Measurements from ENCODE around the gene DOCK9.
A peak's percentile ranks its signal among the peaks of the same experiment; 100 is the strongest.

DOCK9 gene

DNA sequence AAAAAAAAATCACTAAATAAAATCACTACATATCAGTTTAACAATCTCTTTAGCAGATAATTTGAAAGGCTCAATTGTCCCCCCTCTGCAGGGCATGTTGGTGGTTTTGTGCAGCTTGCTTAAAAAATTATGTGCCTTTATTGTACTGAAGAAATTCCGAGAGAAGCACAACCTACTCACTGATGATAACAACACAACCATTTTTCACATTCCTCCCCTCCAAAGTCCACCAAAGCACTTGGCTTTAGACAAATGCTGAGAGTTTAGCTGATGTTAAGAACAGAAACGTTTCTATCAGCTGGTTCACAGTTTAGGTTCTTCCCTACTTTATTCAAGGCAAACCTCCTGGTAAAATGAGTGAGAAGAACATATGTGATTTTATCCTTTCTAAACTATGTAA lies 923 bp downstream of the DOCK9 start:
- no peak for DNase-seq (ENCODE audit: low spot score)

DNA sequence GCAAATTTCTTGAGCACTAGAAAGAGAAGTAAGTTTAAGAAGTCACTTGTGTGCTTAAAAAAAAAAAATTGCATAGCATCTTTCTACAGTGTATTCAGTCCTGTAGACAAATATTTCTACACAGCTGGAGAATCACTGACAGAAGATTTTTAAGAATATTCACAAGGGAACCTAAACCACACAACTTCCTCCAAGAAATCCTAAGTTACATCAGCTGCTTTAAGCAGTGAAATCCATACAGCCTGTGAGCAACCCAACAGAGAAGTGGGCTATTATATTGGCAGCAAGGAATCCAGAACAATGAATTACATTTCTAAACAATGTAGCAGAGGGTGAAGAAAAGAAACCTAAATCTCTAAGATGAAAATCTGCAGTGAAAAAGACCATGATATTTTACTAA lies 1.5 kb downstream of the DOCK9 start:
- DNase-seq (ENCODE audit: low spot score): no peak

DNA sequence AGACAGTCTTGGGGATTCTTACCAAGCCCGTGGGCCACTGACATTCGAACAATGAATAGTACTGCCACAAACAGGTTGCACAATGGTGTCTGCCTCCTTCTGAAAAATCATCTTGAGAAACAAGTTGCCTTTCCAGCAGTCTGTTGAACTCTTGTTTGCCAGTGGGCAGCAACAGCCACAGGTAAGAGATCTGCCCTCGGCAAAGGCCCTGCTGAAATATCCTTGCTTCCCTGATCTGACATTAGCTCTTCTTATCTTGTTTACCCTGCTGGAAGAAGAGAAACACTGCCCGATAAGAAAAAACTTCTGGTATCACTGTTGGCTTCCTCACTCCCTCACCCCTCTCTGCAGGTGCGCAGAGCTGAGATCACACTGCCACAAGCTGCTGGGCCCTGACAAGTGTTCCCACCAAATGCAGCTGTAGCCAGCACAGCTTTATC lies 2.0 kb downstream of the DOCK9 start:
- no peak for DNase-seq (ENCODE audit: low spot score)

DNA sequence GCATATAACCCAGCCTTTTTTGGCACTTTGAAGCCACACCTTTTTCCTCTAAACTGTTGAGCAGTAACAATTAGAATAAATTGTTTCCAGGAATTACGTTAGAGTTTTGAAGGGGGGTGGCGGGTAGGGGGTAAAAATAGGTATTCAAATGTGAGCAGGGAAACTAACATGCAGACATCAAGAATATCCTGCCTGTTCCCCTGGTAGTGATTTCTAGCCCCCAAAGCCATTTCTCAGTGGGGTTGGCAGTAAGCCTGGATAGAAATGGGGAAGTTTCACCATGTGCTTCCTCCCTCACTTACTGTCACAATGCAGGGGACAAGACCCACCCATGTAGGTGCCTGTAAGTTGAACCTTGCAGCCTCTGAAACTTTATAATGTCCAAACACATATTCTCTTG lies 3.8 kb downstream of the DOCK9 start:
- DNase-seq (ENCODE audit: low spot score): no peak

DNA sequence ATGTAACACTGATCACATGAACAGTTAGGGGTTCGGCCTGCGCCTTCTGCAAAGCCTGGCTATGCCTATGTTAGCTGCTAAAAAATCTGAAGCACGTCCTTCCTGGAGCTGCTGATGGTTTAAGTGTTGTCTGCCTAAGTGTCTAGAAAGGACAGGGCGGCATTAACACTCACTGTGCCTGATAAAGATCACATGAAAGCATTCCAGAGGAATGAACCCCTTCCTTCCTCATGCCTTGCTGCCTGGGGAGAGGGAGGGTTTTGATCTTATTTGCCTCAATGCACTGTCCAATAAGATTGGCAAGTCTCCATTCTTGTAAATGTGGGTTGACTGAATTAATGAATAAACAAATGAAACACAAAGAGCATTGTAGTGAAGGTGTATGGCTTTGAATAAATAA lies 5.2 kb downstream of the DOCK9 start:
- peak; percentile 51 for DNase-seq (ENCODE audit: low spot score)

DNA sequence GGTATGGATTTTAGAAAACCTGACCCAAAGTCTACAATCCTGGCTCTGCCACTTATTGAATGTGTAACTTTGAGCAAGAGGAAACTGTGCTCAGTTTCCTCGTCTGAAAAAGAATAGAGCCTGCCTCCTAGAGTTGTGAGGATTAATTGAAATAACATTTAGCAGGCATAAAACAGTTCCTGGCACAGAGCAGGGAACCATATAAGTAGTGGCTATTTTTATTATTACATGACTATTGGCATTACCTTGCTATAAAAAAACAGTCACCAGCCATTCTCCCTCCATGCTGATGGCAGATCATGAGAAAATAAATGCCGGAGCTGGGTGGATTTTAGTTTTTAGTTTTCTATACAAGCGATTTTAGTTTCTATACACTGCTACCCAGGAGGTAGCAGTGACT lies 5.8 kb downstream of the DOCK9 start:
- DNase-seq (ENCODE audit: low spot score): no peak

DNA sequence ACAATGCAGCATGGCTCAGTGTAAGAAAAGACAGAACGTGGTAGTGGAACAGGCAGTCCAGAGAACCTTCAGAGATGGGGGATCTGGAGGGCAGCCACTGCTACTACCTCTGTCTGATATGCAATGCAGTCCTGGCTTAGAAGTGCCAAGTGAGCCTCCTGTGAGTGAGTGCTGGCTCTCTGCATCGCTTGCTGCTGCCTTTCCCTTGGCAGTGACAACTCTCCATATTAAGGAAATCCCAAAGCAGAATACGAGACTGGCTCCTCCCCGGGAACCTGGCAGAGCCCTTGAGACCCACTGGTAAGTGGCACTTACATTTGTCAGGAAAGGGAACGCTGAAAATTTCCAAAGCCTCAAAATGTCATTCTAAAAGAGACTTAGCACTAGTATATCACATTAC lies 7.5 kb downstream of the DOCK9 start:
- no peak for DNase-seq (ENCODE audit: low spot score)

DNA sequence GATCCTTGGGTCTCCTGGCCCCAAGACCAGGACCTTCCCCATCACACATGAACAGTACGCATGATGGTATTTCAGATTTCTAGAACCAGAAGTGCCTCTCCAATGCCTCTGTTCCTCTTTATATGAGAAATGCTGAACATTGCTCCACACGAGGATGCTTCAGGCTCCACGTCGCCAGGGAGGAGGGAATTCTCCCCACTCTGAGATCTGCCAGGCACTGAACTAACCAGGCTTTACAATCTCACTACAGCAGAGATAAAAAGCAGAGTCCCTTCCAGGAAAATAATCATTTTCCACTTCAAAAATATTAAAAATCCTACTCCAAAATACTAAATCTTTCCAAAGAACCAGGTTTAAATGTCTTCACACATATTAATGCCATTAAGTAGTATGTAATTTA lies 10.4 kb downstream of the DOCK9 start:
- DNase-seq (ENCODE audit: low spot score): no peak

DNA sequence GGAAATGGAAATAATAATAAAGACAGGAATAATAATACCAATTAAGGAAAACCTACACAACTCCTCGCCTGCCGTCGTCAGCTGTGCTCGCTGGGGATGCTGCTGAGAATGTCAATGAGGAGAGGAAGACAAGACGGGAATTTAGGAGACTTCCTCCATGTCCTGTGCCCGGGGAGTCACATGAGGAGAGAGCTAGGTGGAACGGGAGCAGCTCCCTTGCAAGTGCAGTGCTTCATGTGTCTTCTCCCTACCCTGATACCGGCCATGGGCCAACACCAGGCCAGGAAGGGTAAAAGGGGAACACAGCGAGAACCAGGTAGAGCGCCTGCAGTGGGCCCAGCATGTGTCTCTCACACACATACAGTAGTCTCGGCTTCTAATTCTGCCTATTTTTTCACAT lies 11.8 kb downstream of the DOCK9 start:
- DNase-seq (ENCODE audit: low spot score): no peak

DNA sequence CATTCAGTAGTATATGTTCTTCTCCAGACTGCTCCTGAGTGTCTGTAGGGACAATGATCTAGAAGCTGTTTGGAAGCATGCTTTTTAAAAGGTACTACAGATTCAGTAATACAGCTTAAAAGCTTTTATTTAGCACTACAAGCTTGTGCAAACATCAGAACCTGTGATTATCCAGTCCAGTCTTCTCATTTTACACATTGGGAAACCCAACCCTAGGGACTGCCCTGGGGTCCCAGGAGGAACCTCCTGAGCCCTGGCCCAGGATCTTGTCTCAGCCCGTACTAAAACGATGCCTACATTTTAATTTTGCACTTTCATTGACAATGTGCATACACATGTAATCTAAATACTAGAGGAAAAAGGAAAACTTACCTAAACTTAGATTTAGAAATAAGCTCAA lies 12.5 kb downstream of the DOCK9 start:
- DNase-seq (ENCODE audit: low spot score): no peak

DNA sequence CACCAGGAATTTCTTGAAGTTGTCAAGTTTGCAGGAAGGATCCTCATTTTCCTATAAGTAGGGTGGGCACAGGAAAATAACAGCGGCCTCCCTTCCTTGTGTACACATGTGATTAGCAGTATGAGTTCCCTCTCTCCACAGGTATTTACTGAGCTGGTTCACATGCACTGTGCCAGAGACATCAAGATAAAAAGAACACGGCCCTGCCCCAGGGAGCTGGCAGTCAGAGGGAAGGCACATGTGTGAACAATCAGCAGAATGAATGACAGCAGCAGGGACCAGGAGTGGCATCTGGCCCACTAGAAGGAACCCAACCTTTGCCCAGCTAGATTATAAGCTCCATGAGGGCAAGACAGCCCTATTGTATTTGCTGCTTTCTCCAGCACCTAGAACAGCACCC lies 13.9 kb downstream of the DOCK9 start:
- DNase-seq (ENCODE audit: low spot score): no peak

DNA sequence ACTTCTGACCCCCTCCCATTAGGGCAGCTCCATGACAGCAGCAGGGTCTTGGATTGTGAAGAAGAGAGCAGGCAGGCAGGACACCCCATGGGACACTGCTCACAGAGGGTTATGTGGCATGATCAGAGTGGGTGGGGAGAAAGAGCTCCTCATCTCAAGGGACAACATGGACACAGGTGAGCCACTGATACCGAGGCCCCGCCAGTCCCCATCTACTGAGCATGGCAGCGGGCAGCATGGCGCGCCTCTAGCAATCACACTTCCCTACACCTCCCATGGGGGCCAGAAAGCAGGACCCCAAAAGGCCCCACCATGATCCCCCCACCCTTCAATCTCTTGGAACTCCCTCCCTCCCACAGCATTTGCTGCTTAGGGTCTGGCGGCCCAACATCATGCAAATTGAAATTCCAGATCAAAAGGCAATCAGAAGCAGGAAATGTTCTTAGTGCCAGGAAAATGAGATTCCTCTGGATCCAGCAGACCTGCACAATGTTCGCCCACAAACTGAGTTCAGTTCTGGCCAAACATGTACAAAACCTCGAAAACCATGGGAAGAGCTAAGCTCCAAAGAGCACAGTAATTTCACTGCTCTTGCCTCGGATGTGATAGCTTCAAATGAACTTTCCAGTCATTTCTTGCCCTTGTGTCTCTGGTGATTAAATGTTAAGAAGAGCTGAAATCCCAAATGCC lies 14.8 kb downstream of the DOCK9 start:
- no peak for DNase-seq (ENCODE audit: low spot score)

DNA sequence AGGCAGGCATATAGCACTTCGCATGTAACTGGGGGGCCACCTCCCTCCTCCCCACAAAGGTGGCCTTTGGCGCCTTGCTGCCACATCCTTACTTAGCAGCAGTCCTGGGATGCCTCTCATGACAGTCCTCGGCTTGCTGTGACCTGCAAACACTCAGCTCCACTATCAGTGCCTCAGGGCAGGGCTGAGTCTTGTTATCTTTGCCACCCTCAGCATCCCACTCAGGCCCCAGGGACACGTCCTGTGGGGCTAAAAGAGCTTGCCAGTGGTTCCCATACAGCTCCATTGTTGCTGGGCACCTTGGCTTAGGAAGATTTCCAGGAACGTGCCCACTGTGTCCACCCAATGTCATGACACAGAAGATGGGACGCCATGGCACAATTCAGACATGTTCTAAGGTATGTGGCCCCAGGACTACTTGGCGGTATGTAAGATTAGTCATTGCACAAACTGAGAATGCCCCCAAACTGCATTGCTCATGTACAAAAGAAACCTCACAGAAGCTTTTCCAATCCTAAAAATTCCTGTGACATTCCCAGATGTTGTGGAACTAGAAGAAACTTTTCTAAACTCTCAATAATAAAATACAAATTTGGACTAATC lies 16.3 kb downstream of the DOCK9 start:
- peak; percentile 27 for DNase-seq (ENCODE audit: low spot score)

DNA sequence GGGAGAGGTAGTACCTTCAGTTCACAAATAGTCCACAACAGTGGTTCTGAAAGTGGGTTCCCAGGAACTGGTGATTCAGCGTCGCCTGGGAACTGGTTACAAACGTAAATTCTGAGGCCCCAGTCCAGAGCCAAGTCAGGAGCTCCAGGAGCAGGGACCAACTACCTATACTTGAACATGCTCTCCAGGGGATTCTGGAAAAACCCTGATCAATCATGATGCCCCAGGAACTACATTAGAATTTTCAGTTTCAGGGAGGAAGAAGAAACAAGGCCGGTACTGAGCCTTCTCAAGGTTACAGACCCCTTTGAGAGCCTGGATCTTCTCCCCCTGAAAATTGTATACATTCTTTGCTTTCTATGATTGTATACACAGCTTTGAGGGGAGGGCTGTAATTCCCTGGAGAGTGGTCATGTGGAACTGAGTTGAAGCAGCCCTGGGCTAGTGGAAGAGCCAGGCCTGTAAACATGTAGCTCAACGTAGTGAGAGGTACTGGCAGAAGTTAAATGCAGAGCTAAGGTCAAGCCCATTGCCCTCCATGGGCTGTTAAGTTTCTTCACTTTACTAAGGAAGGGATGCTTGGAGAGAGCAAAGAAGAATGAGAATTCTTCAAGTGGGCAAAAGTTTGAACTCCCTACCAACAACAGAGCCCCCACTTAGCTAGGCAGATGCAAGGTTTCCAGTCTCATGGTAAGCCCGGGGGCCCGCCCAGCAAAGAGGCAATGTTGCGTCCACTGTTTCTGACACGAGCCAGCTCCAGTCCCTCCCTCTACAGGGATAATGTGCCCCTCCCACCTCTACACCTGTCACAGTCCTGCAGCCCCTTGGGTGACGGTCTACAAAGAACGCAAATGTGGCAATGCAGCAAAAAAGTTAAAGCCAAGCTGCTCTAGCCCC lies 17.0 kb downstream of the DOCK9 start:
- no peak for DNase-seq (ENCODE audit: low spot score)

DNA sequence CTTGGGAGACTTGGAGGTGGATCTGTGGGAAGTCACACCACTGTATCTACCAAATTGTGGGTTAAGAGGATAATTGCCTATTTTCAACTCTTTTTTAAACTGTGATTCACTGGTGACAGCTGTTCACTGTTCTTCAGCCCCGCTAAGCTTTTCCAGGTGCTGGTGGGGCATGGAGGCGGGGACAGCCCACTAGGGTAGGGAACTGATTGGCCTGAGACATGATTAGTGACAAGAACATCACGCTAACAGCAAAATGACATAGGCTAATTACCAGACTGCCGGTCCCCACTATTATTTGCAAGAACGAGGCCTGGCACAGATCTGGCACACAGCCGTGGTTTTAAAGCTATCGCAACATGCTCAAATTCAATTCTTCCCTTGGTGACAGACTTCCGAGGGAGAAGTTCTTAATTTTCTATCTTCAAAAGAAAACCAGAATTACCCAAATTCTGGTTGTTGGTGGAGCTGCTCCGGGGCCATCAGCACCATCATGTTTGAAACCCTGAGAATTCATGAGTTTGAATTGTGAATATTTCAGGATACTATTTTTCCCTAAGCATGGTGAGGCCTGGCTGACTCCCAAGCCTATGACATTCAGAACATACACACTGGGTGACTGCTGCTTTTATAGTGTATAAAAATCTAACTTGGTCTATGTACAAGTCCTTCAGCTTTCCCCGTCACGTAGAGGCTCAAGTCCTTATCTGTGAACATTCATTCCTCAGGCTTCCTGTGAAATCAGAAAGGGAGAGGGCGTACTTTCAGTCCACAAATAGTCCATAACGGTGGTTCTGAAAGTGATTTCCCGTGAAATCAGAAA lies 17.9 kb downstream of the DOCK9 start:
- DNase-seq (ENCODE audit: low spot score): no peak

DNA sequence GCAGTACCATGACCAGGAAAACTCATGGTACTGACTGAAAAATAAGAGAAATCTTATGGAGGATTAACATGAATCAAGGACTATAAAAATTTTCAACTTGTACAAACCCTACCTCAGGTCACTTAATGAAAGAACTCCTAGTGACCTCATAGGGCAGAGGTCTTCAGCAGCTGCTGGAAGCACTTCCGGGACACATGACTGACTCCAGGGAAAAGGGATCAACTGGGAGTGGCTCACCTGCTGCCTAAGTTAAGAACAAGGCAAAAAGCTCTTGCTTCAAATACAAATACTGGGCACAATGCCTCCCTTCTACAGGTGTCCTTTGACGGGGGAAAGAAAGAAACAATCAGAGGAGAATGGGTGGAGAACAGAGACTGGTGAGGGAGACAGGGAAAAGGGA lies 18.6 kb downstream of the DOCK9 start:
- DNase-seq (ENCODE audit: low spot score): no peak

DNA sequence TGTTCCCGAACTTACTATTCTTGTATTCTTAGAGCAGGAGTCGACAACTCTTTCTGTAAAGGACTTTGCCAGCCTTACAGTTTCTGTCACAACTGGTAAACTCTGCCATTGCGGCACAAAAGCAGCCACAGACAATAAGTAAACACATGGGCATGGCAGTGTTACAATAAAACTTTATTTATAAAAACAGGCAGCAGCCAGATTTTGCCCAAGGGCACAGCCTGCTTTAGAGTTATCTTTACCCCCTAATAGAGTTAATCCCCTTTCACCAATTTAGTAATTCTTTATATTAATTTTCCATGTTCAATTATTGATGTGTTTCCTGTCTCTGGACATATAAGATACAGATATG lies 19.4 kb downstream of the DOCK9 start:
- no peak for DNase-seq (ENCODE audit: low spot score)

DNA sequence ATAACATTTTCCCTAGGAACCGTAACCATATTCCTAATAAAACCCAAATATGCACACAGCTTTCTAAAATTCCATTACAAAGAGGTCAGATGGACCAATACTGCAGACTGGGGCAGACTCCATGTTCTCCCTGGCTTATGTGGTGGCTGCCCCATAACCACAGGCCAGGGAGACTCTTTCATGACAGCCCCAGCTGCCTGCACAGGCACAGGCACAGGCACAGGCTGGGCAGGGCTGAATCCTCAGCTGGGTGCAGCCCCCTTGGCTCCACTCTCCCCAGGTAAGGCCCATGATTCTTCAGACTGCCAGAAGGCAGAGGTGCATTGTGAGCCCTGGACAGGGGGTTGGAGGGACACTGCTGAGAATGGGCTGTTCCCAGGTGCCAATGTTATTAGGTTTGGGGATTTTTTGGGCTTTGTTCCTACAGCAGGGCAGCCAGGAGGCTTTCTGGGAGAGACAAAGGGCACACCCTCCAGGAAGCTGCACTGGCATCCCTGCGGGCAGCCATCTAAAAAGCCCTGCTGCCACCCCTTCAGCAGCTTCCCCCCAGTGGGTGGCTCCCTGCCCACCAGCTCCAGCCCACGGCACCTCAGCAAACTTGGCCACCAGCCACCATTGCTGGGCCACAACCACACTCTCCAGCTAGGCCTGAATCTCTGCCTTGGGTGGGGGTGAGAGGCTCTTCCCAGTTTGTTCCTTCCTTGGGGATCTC lies 20.0 kb downstream of the DOCK9 start:
- peak; percentile 66 for DNase-seq (ENCODE audit: low spot score)

DNA sequence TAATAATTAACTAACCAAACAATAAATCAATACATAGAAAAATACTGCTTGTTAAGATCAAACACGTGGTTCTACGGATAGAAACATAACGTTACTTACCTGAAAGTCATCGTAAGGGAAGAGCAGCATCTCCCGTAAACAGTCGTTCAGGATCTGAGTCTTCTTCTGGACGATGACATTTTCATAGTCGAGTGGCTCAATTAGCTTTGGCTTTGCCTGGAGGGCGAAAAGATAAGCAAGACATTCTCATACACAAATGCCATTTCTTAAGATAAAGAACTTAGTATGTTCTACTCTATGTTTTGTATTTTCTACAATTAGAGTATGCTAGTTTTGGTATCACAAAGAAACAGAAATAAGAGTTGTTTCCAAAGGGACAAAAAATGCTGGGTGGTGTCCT lies 22.5 kb downstream of the DOCK9 start:
- no peak for DNase-seq (ENCODE audit: low spot score)

DNA sequence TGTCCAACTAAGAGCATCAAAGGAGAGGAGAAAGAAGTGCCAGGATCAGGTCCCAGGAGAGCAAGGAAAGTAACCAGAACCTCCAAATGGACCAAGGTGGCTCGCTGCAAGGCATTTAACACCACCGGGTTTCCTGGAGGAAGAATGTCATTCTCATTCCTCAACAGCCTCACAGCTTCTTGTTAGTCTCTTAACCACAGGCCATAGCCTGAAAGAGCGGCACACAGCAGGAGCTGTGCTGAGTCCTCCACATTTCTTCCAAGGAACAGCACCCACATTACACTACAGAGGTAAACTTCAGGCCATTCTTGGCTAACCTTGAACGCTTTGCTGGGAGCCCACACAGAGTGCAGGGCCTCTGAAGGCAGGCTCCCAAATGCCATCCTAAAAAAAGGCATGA lies 23.6 kb downstream of the DOCK9 start:
- DNase-seq (ENCODE audit: low spot score): no peak

DNA sequence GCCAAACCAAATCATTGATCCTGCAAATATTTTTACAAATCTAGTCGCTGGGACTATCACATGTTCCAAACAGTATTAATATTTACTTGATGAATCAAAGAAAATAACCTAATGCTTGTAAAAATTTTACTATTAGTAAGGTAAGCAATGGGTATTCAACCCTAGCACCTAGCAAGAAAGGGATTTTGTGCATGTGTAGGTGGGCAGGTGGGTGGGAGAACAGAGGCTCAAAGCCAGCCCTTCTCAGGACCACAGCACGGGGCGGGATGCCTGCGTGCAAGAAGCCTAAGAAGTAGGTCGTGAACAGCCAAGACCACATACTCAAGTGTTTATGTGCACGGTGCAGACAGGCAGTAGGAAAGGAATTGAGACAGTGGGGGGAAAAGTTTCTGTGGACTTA lies 26.6 kb downstream of the DOCK9 start:
- no peak for DNase-seq (ENCODE audit: low spot score)

DNA sequence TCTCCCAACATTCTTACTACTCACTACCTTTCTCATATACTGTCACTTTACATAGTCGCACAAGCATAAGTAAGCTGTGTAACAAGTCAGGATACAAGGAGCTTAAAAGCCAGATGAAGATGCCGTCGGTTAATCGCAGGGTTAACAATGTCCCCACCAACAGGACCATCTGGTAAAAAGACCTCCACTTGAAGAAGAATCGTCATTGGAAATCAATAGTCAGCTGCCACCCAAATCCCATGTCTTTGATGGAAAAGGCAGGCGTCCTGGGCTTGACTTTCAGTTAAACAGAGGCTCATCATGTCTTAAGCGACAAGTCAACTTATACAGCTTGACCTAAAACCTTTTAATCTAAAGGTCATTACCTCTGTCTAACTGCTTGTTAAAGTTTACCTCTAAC lies 27.2 kb downstream of the DOCK9 start:
- DNase-seq (ENCODE audit: low spot score): no peak

Data from AG20443 (cell line).